SU-DHL-6 (cell line): ENCODE measurements around the gene SPACA1.

Experiments used
- H2AFZ ChIP-seq: fragments of 200-600 bp; sonication (generic); 2 replicates; pipeline ENCODE4 v1.6.1; 2014; ENCODE audit warnings: low read depth, mild to moderate bottlenecking, moderate library complexity, mixed read lengths, antibody characterized with exemption, low read length; ENCODE audit not compliant: severe bottlenecking
- H3F3A ChIP-seq: fragments of 200-600 bp; shearing (Covaris generic); 2 replicates; pipeline ENCODE4 v1.6.0; 2016; ENCODE audit warnings: antibody characterized with exemption, mild to moderate bottlenecking; ENCODE audit not compliant: insufficient read depth
- H3K27ac ChIP-seq: fragments of 200-600 bp; sonication (generic); 2 replicates; pipeline ENCODE4 v1.5.1; 2016; ENCODE audit warnings: low read depth, mild to moderate bottlenecking, low read length, moderate library complexity, mixed read lengths
- H3K27me3 ChIP-seq: fragments of 200-600 bp; sonication (generic), shearing (Covaris generic); 2 replicates; pipeline ENCODE4 v1.6.0; 2014; ENCODE audit warnings: mild to moderate bottlenecking, low read length
- H3K36me3 ChIP-seq: fragments of 200-600 bp; sonication (generic); 2 replicates; pipeline ENCODE4 v1.6.1; 2014; ENCODE audit warnings: mild to moderate bottlenecking, low read length, mixed read lengths
- H3K4me2 ChIP-seq: fragments of 300-600, 200-600 bp; shearing (Covaris generic), sonication (generic); 2 replicates; pipeline ENCODE4 v1.6.0; 2014; ENCODE audit warnings: low read length, low read depth, mild to moderate bottlenecking; ENCODE audit not compliant: poor library complexity, severe bottlenecking
- H3K4me3 ChIP-seq: fragments of 200-600 bp; sonication (generic); 2 replicates; pipeline ENCODE4 v1.5.1; 2014; ENCODE audit warnings: antibody characterized with exemption, low read length, mild to moderate bottlenecking, mixed read lengths; ENCODE audit not compliant: insufficient read depth, poor library complexity, severe bottlenecking
- H3K79me2 ChIP-seq: fragments of 200-600 bp; sonication (generic); 2 replicates; pipeline ENCODE4 v1.6.1; 2014; ENCODE audit warnings: mild to moderate bottlenecking, low read length, moderate library complexity; ENCODE audit not compliant: insufficient read depth
- H3K9ac ChIP-seq: fragments of 200-600 bp; sonication (generic); 2 replicates; pipeline ENCODE4 v1.7.0; 2014; ENCODE audit warnings: mild to moderate bottlenecking, low read length
- H3K9me2 ChIP-seq: fragments of 200-600 bp; sonication (generic); replicated peaks from 2 replicates; pipeline ENCODE4 v1.6.1; 2014; ENCODE audit warnings: low read length; ENCODE audit not compliant: insufficient read depth
- H3K9me3 ChIP-seq: fragments of 200-600 bp; sonication (generic); 2 replicates; pipeline ENCODE4 v1.6.1; 2014; ENCODE audit warnings: low read length, mixed read lengths; ENCODE audit not compliant: insufficient read depth
- H4K20me1 ChIP-seq: fragments of 200-600 bp; sonication (generic); 2 replicates; pipeline ENCODE4 v1.6.1; 2014; ENCODE audit warnings: low read depth, mild to moderate bottlenecking, antibody characterized with exemption, low read length, moderate library complexity, mixed read lengths
- EZH2phosphoT487 ChIP-seq: fragments of 200-600 bp; sonication (generic), shearing (Covaris generic); conservative IDR thresholded peaks from 2 replicates; pipeline ENCODE4 v1.6.1; 2018; ENCODE audit warnings: mild to moderate bottlenecking, antibody characterized with exemption, low read length, moderate library complexity, mixed read lengths
- TF ChIP-seq, protein P1 (sequence below): fragments of 200-600 bp; sonication (generic); IDR thresholded peaks from one replicate; pipeline ENCODE4 v1.5.1; 2017; ENCODE audit warnings: antibody characterized with exemption, mild to moderate bottlenecking, low read length, moderate library complexity; ENCODE audit not compliant: insufficient read depth, poor library complexity, severe bottlenecking

SPACA1 gene

GRCh38 chr6:88050140-88050818 lies 2.6 kb downstream of the SPACA1 start:
- no peaks in the 10 kb centered on the region for H3K36me3 ChIP-seq
- H3K27ac ChIP-seq, result no peak overlapping the region
- H3K4me3 ChIP-seq, result no peak overlapping the region
- no peak overlapping the region for H2AFZ ChIP-seq
- H3F3A ChIP-seq, result no peaks in the 10 kb centered on the region
- H3K27me3 ChIP-seq, result no peaks in the 10 kb centered on the region
- no peaks in the 10 kb centered on the region for H3K9me2 ChIP-seq
- H3K9ac ChIP-seq, result no peak overlapping the region
- H3K9me3 ChIP-seq, result no peaks in the 10 kb centered on the region
- TF ChIP-seq, protein P1, sequence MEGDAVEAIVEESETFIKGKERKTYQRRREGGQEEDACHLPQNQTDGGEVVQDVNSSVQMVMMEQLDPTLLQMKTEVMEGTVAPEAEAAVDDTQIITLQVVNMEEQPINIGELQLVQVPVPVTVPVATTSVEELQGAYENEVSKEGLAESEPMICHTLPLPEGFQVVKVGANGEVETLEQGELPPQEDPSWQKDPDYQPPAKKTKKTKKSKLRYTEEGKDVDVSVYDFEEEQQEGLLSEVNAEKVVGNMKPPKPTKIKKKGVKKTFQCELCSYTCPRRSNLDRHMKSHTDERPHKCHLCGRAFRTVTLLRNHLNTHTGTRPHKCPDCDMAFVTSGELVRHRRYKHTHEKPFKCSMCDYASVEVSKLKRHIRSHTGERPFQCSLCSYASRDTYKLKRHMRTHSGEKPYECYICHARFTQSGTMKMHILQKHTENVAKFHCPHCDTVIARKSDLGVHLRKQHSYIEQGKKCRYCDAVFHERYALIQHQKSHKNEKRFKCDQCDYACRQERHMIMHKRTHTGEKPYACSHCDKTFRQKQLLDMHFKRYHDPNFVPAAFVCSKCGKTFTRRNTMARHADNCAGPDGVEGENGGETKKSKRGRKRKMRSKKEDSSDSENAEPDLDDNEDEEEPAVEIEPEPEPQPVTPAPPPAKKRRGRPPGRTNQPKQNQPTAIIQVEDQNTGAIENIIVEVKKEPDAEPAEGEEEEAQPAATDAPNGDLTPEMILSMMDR, result no peak
- TF ChIP-seq EZH2phosphoT487, result no peak
- H3K79me2 ChIP-seq, result no peaks in the 10 kb centered on the region
- H3K4me2 ChIP-seq, result no peak overlapping the region
- no peaks in the 10 kb centered on the region for H4K20me1 ChIP-seq

- H2AFZ ChIP-seq, result no peak overlapping the region
- no peak overlapping the region for H3K4me3 ChIP-seq
- H3K9me2 ChIP-seq, result no peaks in the 10 kb centered on the region
- H3K9me3 ChIP-seq, result no peaks in the 10 kb centered on the region
- no peak for TF ChIP-seq EZH2phosphoT487
- TF ChIP-seq, protein P1, result no peak
- no peaks in the 10 kb centered on the region for H3K36me3 ChIP-seq
- H3K27ac ChIP-seq, result no peak overlapping the region
- H3F3A ChIP-seq, result no peaks in the 10 kb centered on the region
- H4K20me1 ChIP-seq, result no peaks in the 10 kb centered on the region
- H3K4me2 ChIP-seq, result no peak overlapping the region
- no peaks in the 10 kb centered on the region for H3K79me2 ChIP-seq
- H3K9ac ChIP-seq, result no peak overlapping the region
- H3K27me3 ChIP-seq, result no peaks in the 10 kb centered on the region
These were observed 11.6 kb downstream of the SPACA1 start for GRCh38 chr6:88059191-88059590.

DNA sequence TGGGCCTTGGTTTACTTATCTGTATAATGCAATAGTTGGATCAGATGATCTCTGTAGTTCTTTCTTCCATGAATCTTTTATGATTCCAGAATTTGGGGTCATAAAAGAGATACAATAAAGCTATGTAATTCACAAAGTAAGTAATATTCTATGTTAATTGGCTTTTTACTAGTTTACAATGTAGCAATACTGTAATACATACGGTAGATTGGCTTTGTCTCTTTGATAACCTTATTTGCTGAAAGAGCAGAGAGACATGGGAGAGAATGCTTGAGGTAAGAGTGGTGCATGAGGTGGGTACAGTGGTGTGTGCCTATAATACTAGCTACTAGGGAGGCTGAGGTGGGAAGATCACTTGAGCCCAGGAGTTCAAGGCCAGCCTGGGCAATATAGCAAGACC lies 14.7 kb downstream of the SPACA1 start:
- Histone ChIP-seq H3F3A (no peaks in the 10 kb centered on the region), H3K9ac (no peak overlapping the region), H3K9me3 (no peaks in the 10 kb centered on the region), H3K9me2 (no peaks in the 10 kb centered on the region), H3K4me3 (no peak overlapping the region), H3K79me2 (no peaks in the 10 kb centered on the region), H3K27ac (no peak overlapping the region), H2AFZ (no peak overlapping the region), H3K4me2 (no peak overlapping the region), H3K36me3 (no peaks in the 10 kb centered on the region), H4K20me1 (no peaks in the 10 kb centered on the region), H3K27me3 (no peaks in the 10 kb centered on the region)
- no peak for TF ChIP-seq EZH2phosphoT487
- TF ChIP-seq, protein P1, result no peak
